SKM-1 (cell line): ENCODE measurements around the gene GCK.

ENCODE experiments used
- DNase-seq: peaks from one replicate; lab custom pipeline; 2025; ENCODE audit not compliant: unreplicated experiment; lab: John Stamatoyannopoulos, UW

GCK gene

DNA sequence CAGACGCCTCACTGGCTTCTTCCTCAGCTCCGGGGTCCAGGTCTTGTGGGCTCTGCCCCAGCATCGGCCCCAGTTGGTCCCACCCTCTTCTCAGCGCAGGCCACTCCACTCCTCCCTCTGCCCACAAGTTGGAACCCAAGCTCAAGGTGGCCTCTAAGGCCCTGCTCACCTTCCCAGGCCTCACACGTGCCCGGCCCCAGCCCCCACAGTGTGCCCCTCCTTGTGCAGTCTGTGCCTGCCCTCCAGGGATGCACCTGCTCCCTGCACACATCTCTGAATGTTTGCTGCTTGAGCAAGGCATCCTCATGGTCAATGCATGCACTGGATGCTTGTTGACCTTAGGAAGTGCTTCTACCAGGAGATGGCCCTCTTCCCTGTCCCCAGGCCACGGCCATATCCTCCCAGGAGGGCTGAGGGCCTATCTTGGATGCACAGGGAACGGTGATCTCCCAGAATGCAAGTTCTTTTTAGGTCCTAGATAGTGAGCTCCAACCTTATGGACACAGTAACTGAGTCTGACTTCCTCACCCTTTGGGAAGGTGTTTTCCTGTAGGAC is 92.8 kb downstream of the GCK start:
- no peak for DNase-seq

DNA sequence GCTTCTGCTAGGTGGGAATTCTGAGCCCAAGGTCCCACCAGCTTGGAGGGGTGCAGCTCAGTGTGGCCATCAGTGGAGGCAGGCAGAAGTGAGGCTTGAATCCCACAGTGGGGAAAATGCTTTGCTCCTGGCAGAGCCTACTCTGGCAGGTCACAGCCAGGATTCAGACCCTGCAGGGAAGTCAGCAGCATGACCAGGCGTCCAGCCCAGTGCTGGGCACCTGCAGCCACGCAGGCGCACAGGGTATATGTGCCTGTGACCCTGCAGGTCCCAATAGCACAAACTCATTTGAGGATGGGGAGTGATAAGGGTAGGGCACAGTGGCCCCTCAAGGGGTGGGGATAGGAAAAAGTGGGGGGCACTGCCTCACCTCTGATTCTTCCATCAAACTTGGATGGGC is 93.5 kb downstream of the GCK start:
- no peak for DNase-seq

DNA sequence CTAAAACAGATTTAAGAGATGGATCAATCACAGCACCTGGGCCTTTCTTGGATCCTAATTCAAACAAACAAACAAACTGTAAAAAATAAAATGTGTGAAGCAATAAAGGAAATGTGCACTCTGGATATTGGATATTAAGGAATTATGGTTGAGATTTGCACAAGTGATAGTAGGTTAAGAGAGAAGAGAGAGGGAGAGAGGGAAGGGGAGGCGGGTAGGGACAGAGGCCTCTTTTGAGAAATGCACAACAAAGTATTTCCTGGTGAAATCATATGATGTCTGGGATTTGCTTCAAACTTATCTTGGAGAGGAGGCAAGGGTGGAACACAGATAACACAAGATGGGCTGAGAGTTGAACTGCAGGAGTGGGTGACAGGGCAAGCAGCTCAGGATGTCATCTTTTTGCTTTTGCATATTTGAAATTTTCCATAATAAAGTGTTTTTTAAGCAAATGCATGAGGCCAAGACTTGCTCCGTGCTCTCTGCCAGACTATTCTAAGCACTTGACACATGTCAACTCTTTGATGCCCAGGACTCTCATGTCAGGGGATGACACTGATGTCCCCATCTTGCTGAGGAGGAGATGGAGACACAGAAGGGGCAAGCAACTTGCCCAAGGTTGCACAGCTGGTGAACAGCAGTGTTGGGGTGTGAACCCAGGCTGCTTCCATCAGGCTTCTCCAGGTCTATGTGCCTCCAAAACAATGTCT is 94.2 kb downstream of the GCK start:
- no peak for DNase-seq

DNA sequence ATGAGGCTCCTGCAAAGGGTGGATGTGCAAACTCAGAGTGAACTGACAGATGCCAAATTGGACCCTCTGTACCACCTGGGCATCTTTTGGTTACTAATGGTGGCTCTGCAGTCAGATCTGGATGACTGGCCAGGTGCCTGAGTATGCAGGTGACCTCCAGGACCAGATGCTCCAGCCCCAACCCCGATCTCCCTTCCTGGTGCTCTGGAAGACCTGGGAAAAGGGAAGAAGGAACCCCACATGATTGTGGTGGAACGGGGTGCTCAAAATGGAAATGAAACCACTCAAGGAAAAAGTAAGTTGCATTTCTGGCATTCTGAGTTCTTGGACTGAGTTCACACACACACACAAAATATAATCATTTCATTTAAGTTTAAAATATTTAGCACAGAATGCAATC is 94.9 kb downstream of the GCK start:
- no peak for DNase-seq
